NB4 (cell line): ENCODE results near the gene EFHC2.
A peak's percentile ranks its signal among the peaks of the same experiment; 100 is the strongest.
"Not testable (repeated sequence)": the region's sequence is repeated elsewhere in the genome, so short reads cannot be mapped to it uniquely, and the experiment has no call there.

Experiments
- DNase-seq: peaks from one replicate; pipeline ENCODE4 v3.0.0; 2010; ENCODE audit warnings: low read depth
- H3K4me3 ChIP-seq: one replicate; pipeline ENCODE4 v1.5.1; 2011; ENCODE audit warnings: mild to moderate bottlenecking, low read depth, low read length, moderate library complexity
- CTCF ChIP-seq: IDR thresholded peaks from one replicate; pipeline ENCODE4 v1.5.1; 2012; ENCODE audit warnings: low read depth, low read length
- MAX ChIP-seq: IDR thresholded peaks from 2 replicates; pipeline ENCODE4 v1.6.1; 2011; ENCODE audit warnings: low read depth, low read length
- MYC ChIP-seq: IDR thresholded peaks from 2 replicates; pipeline ENCODE4 v1.6.1; 2011; ENCODE audit warnings: low read depth, low read length
- POLR2A ChIP-seq: IDR thresholded peaks from 2 replicates; pipeline ENCODE4 v1.6.1; 2011; ENCODE audit warnings: mild to moderate bottlenecking; ENCODE audit not compliant: insufficient read length; ENCODE audit errors: extremely low read depth

The EFHC2 gene

GRCh38 chrX:44267116-44267515 is 76.4 kb downstream of the EFHC2 start:
- DNase-seq: no peak
- TF ChIP-seq MYC (no peak), MAX (no peak), CTCF (no peak), POLR2A (no peak)

GRCh38 chrX:44265559-44265958 is 77.9 kb downstream of the EFHC2 start:
- no peak for TF ChIP-seq MAX
- no peak for TF ChIP-seq CTCF

More at GRCh38 chrX:44267116-44267515, 76.4 kb downstream of the EFHC2 start:
- H3K4me3 ChIP-seq: no peak overlapping the region

GRCh38 chrX:44264936-44265335 is 78.5 kb downstream of the EFHC2 start:
- H3K4me3 ChIP-seq: no peak overlapping the region
- no peak for TF ChIP-seq MYC
- no peak for TF ChIP-seq MAX
- no peak for TF ChIP-seq POLR2A
- TF ChIP-seq CTCF: no peak
- no peak for DNase-seq

More at GRCh38 chrX:44265559-44265958, 77.9 kb downstream of the EFHC2 start:
- no peak overlapping the region for H3K4me3 ChIP-seq
- DNase-seq: no peak

- peak; percentile 27 for DNase-seq
- TF ChIP-seq POLR2A: no peak
- no peak for TF ChIP-seq MYC
- TF ChIP-seq MAX: no peak
- H3K4me3 ChIP-seq: no peak overlapping the region
Observed at GRCh38 chrX:44261286-44261685, 82.2 kb downstream of the EFHC2 start.

- TF ChIP-seq MAX (no peak), POLR2A (no peak), CTCF (no peak), MYC (no peak)
- no peak for DNase-seq
- no peak overlapping the region for H3K4me3 ChIP-seq
Observed at GRCh38 chrX:44260609-44261008, 82.9 kb downstream of the EFHC2 start.

GRCh38 chrX:44255742-44256141 is 87.7 kb downstream of the EFHC2 start:
- H3K4me3 ChIP-seq: not testable (repeated sequence)
- DNase-seq: peak; percentile 73

- TF ChIP-seq POLR2A (no peak), MAX (no peak), CTCF (no peak), MYC (no peak)
- no peak overlapping the region for H3K4me3 ChIP-seq
- DNase-seq: no peak
Observed at GRCh38 chrX:44253575-44253942, 89.9 kb downstream of the EFHC2 start.

GRCh38 chrX:44252688-44253574 is 90.5 kb downstream of the EFHC2 start:
- H3K4me3 ChIP-seq: peak overlapping the region; percentile 11
- DNase-seq: peak; percentile 79
